Stimulated activated CD8-positive, alpha-beta memory T cell treated with anti-CD3 and anti-CD28 coated beads, Interleukin-15, amount 100 ng/mL, for 48 hours (primary cell): ENCODE results near the gene MTA1.

Experiments used
- DNase-seq, 2 donors: peaks; one replicate each; pipeline ENCODE4 v3.0.0-alpha.2; 2020; ENCODE audit warnings: low read depth in 2 of 2

Gene MTA1

DNA sequence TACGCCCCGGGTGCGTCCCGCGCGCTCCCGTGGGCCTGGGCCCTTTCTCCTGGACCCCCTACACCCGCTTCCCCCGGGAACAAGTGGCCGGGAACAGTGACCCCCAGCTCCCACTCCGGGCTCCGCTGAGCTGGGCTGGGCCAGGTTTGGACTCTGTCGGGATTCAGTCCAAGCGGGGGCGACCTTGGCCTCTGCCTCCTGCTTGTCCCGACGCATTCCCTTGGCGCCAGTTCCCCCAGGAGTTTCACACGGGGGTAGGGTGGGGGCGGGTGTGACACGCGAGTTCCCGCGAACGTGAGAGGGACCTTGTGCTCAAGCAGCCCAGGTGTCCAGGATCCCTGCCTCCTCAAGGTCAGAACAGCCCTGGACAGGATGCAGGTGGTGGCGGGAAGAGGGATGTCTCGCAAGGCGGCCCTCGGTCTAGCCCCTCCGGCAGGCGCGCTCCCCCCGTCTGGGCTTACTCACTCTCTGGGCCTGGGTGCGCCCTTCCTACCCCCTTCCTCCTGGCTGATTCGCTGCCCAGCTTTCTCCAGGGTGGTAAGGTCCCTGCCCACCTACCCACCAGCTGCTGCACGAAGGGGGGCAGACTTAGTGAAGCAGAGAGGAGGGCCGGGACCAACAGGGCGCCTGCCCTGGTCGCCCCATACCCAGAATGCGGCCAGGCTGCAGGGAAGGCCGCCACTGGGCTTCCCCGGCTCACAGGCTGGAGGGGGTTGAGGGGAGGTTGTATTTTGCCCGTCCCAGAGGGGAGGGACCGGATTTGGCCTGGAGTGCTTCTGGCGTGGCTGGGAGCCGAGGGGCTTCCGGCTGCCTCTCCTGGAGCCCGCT is 55.9 kb downstream of the MTA1 start:
- DNase-seq, result no peak

- DNase-seq, result no peak
Measured at GRCh38 chr14:105476097-105476830, 56.6 kb downstream of the MTA1 start.

DNA sequence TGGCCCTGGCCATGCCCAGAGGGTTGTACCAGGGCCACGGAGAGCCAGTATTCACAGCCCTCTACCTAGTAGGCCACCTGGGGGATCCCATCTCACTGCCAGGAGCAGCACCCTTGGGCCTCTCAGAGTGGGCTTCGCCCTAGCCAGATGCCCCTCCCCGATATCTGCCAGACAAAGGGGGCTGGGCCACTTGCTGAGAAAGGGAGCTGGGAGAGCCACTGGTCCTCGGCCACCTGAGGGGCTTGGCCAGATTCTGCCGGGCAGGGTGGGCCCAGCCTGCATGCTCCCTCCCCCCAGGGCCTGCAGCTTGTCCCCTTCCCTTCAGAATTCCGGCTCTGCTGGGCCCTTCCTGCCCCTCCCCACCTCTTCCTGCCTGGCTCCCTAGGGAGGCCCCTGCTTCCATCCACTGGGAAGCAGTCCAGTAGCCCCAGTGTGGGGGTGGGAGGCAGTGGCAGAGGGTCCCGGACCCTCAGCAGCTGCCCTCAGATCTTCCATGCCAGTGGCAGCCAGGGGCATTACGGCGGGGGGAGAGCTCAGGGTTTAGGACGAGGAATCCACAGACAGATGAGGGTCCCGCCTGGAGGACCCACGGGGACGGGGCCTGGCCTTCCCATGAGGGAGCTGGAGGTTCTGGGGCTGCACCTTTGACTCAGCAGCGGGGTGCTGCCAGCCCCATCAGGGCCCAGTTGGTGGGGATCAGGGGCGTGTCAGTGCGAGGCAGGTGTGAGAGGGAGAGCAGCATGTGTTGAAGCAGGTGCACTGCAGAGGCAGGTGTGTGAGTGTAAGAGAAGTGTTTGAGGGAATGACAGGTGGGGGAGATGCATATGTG is 57.4 kb downstream of the MTA1 start:
- no peak for DNase-seq

DNA sequence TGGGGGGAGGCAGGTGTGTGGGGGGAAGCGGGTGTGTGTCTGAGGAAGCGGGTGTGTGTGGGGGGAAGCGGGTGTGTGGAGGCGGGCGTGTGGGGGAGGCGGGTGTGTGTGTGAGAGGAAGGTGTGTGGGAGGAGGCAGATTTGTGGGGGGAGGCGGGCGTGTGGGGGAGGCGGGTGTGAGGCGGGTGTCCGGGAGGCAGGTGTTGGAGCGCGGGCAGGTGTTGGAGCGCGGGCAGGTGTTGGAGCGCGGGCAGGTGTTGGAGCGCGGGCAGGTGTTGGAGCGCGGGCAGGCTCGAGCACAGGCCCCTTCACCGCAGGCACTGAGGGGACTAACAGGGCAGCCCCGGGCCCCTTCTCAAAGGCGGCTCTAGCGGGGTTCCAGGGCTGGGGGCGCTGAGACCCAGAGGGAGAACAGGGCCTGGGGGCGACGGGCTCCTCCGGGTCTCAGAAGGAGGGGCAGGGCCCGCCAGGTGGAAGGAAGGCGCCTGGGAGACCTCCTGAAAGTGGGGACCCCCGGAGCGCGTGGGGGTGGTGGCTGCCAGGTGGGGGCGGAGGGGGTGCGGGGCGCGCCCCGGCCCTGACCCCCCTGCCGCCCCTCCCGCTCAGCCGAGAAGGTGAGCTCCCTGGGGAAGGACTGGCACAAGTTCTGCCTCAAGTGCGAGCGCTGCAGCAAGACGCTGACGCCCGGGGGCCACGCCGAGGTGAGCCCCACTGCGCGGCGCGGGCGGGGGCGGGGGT is 58.2 kb downstream of the MTA1 start:
- DNase-seq, result no peak

GRCh38 chr14:105478398-105479251 is 59.0 kb downstream of the MTA1 start:
- DNase-seq, result no peak

DNA sequence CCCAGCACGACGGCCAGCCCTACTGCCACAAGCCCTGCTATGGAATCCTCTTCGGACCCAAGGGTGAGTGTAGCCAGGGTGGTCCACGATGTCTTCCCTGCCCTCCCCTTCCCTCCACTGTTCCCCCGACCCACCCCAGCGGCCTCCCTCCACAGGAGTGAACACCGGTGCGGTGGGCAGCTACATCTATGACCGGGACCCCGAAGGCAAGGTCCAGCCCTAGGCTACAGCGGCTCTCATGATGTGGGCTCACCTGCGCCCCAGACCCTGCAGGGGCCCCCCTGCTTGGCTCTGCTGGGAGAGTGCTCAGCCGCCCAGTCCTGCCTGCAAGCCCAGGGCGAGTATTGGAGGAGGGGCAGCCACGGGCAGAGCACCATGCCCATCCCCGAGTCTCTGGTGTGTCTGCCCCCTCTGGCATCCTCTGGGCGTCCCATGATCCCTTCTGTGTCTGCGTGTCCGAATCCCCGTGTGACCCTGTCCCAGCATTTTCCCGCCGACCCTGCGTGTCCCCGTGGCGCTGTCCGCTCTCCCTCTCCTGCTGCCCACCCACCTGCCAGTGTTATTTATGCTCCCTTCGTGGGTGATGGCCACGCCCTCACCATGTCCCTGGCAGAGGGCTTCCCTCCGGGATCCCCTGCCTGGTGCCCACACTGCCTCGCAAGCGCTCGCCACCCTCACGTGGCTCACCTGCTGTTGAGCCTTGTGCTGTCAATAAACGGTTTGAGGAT is 60.0 kb downstream of the MTA1 start:
- DNase-seq, result no peak

DNA sequence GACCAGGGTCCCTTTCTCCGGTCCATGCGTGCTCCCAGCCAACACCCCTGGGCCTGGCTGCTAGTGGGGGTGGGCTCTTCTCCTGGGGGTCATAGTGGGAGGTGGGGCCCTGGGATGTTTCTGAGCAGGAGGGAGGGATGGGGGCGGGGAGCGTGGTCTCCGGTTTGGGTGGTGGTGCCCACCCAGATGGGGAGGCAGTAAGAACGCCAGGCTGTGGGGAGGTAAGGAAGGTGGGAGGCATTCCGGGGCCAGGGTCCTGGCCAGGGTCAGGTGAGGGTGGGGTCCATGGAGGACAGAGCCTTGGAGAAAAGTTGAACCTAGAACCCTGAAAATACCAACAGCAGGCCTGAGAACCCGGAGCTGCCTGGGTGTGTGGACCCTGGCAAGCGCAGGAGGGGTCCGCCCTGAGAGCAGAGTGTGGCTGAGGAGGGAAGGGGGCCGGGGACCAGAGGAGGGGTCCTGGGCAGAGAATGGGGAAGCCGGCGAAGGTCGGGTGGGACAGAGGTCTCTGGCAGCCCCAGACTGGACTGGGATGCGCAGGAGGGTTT is 60.6 kb downstream of the MTA1 start:
- DNase-seq, result no peak

DNA sequence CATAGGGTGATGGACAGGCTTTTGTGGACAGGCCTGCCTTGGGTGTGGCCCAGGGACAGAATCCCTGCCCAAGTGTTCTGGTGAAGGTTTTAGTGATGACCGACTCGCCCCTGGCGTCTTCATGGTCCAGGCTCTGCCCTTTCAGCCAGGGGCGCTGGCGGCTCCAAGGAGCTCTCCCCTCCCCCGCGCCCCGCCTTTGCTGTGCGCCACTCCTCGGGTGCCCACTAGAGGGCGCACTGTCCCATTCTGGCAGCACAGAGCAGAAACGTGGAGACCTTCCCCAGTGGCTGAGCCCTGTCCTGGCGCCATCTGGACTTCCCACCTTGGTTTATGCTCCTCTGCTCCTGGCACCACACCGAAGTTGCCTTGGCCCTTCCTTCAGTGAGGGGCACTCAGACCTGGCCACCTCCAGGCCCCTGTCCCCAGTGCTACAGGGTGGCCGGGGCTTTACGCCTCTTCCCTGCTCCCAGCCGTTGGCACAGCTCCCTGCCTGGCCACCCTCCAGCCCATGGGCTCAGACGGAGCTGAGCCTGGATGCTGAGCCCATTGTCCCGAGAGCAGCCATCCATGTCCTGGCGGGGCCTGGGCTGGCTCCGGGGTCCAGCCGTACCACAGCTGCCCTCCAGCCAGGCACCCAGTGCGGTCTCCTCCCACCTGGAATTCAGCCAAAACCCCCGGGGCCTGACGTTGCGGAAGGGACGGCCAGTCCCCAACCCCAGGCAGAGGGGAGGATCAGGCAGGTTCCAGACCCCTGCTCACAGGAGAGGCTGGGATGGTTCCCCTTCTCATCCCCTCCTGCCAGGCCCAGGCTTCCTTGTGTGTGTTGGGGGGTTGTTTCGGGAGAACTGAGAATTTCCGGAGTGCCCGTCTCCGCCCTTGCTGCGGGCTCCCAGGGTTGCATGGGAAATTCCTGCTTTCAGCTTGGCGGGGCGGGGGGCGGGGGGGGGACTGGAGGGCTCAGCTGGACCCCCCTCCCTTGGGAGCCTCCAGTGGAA is 61.5 kb downstream of the MTA1 start:
- peak; percentile 80 to 84 for DNase-seq

GRCh38 chr14:105481886-105482457 is 62.3 kb downstream of the MTA1 start:
- DNase-seq, result peak; percentile 88

- DNase-seq, result no peak
Measured at GRCh38 chr14:105482486-105483110, 63.0 kb downstream of the MTA1 start.

- no peak for DNase-seq
Measured at GRCh38 chr14:105483300-105484068, 63.9 kb downstream of the MTA1 start.

- DNase-seq, result no peak
Measured at GRCh38 chr14:105484069-105484996, 64.7 kb downstream of the MTA1 start.

DNA sequence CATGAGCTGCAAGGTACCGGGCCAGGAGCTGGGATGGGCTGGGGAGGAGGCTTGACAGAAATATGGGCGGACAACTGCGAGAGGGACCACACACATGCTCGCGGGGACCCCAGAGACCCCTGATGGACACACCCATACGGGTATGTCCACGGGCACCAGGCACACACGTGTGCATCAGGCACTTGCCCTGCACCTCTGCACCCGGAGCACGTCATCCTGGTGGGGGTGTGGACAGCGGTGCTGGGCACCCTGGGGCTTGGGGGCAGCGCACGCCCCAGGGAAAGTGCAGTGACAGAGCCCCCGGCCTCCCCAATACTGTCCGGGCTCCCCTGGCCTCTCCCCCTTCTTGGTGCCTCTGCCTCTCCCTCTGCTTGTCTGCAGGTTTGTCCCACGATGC is 65.4 kb downstream of the MTA1 start:
- DNase-seq, result no peak

DNA sequence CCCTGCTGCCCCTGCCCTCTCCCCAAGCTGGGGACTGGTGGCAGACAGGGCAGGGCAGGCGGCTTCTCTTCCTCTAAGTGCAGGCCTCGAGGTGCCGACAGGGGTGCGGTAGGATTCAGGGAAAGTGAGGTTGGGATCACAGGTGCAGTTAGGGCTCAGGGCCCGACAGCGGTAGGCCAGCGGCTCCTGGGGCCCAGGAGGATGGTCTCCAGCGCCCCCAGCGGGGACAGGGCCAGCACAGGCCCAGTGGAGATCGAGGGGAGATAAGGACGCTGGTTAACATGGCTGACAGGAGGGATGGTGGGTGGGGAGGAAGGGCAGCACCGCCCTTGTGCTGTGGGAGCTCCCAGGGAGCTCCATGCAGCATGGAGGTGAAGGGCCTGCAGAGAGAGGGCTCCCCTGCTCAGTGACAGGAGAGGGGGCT is 66.1 kb downstream of the MTA1 start:
- DNase-seq, result no peak

GRCh38 chr14:105486163-105486973 is 66.7 kb downstream of the MTA1 start, which contains the start of gene CRIP1:
TSS of gene CRIP1 (plus strand) at chr14:105486886. CDS start at chr14:105487260, 374 bp downstream.
- no peak for DNase-seq
